GM18498 (cell line): ENCODE data around the gene RAB22A.

Source experiments
- ATAC-seq: cut with Tn5 transposase; IDR thresholded peaks from one replicate; pipeline ENCODE4 v1.9.1; 2021; ENCODE audit warnings: mild to moderate bottlenecking, moderate library complexity; ENCODE audit not compliant: unreplicated experiment

Gene RAB22A

DNA sequence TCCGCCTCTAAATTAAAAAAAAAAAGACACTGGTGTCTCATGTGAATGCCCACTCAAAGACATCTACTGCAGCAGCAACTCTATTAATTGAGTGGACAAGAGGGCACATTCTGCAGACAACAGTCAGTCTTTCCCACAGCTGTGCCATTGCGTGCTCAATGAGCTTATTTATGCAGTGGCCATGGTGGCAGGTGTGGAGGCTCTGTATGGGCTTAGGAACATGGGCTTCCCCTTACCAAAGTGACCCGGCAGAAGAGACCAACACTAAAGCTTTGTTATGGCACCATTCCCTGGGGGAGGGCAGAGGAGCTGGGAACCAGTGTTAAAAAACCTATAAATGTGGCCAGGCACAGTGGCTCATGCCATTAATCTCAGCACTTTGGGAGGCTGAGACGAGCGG, 75.3 kb downstream of the RAB22A start:
- ATAC-seq = no peak

GRCh38 chr20:58388028-58388601, 78.6 kb downstream of the RAB22A start:
- no peak for ATAC-seq

GRCh38 chr20:58388882-58389323, 79.4 kb downstream of the RAB22A start, which contains the start of gene VAPB:
Gene VAPB, plus strand, starts transcription at chr20:58389229. Its CDS starts 231 bp downstream, at chr20:58389460.
- ATAC-seq = peak; percentile 97

GRCh38 chr20:58389324-58389967, 79.9 kb downstream of the RAB22A start:
- peak; percentile 30 for ATAC-seq

- ATAC-seq = no peak
Observed at GRCh38 chr20:58389968-58390658, 80.6 kb downstream of the RAB22A start.

DNA sequence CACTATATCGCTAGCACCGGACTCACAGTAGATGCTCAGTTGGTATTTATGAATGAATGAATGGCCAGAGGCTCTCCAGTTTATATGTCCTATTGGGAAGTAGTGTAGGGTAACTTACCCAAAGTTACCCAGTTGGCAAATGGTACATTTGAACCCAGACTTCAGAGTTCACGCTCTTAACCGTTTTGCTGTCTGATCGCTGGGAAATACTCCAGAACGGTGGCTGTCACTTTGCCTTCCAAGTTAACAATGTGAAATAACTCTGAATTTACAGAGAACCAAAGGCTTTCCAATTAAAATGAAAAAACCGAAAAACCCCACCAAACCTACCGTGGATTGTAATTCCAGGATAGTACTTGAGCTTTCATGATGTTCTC, 81.1 kb downstream of the RAB22A start:
- ATAC-seq = no peak

- ATAC-seq = no peak
Observed at GRCh38 chr20:58392286-58392685, 82.8 kb downstream of the RAB22A start.

- no peak for ATAC-seq
Observed at GRCh38 chr20:58393299-58393698, 83.8 kb downstream of the RAB22A start.

DNA sequence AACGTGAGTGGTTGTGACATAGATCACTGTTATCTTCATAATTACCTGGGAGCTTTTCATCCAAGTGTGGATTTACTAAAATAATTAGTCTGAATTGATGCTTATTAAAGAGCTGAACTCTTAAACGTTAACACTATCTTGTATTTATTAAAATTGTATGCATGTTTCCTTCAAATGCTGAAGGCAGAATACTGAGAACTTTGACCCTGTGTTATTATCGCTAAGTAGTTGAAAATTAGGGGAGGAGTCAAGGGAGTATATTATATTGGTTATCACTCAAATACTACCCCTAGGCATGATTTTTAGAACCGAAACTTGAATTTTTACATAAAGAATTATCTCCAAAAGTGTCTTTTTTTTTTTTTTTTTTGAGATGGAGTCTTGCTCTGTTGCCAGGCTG, 85.3 kb downstream of the RAB22A start:
- no peak for ATAC-seq

DNA sequence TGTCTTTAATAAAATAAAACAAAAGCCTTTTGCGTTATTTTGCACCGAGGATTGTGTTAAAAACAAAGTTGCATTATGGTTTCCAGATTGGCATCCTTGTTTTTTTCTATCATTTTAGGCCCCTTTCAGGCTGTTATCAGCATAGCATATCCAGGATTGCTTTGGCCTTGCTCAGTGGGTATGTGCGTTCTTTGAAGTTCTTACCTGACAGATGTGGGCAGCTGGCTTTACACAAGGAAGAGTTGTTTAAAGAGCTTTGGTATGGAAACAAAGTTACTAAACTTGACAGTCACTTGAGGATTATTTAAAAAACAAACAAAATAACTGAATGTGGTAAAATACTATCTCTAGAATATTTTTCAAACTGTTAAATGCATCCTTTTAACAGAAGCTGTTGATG, 86.1 kb downstream of the RAB22A start:
- no peak for ATAC-seq

GRCh38 chr20:58397429-58397828, 87.9 kb downstream of the RAB22A start:
- no peak for ATAC-seq

GRCh38 chr20:58398254-58398653, 88.7 kb downstream of the RAB22A start:
- ATAC-seq = no peak

DNA sequence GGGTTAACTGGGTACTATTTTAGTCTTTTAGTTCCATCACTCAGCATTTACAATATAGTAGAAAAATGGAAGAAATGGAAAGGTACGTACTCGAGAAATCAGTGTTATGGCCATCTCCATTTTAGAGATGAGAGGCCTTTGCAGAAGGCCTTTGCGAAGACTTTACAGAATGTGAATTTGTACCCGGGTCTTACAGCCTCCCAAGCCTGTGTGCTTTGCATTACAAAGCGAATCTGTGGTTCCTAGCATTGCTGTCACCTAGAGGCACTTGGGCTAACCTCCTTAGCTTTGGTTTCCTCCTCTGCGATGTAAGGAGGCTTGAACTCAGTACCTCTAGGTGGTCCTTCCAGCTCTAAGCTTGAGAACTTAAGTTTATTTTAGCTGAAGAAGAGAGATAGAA, 90.4 kb downstream of the RAB22A start:
- no peak for ATAC-seq

DNA sequence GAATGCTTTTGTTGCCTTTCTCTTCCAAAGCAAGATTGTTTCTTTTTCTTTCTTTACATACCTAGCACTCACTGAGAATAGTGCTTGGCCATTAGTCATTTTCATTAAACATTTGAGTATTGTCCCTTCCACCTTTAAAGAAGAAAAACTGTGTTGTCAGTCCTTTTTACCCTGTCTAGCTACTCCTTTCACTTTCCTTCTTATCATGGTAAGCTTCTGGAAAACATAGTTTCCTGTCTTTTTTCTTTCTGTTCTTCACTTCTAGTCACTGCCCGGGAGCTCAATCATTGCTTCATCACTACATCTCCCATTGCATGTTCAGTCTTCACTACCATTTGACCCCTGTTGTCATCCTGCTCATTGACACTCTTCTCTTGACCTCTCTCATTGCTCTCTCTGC, 91.6 kb downstream of the RAB22A start:
- ATAC-seq = no peak

- no peak for ATAC-seq
Observed at GRCh38 chr20:58402305-58402704, 92.8 kb downstream of the RAB22A start.

GRCh38 chr20:58402827-58403226, 93.3 kb downstream of the RAB22A start:
- peak; percentile 82 for ATAC-seq

- ATAC-seq = peak; percentile 27
Observed at GRCh38 chr20:58403272-58403671, 93.8 kb downstream of the RAB22A start.

- ATAC-seq = no peak
Observed at GRCh38 chr20:58405504-58406291, 96.2 kb downstream of the RAB22A start.

DNA sequence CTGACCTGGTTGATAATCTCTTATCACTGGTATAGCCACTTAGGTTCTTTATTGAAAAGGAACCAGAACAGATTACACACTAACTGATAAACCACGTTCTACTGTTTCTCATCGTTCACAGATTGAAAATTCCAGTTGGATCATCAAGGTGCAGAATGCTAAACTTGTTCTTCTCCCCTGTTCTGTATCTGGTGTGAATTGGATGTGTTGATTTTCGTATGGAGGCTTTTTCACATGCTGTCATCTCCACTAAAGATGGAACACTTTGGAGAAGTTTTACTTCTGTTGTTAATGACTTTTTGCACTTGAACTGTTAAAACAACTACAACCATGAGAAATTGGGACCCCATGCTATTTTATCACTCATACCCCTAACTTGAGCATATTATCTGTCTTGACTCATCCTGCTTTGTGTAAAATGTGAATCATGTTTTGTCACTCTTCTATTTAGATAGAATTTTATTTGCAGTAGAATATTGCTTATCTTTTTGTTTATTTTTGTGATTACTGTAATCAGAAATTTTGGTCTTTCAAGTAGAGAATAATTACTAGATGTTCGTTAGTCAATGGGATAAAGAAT, 97.0 kb downstream of the RAB22A start:
- ATAC-seq = no peak

DNA sequence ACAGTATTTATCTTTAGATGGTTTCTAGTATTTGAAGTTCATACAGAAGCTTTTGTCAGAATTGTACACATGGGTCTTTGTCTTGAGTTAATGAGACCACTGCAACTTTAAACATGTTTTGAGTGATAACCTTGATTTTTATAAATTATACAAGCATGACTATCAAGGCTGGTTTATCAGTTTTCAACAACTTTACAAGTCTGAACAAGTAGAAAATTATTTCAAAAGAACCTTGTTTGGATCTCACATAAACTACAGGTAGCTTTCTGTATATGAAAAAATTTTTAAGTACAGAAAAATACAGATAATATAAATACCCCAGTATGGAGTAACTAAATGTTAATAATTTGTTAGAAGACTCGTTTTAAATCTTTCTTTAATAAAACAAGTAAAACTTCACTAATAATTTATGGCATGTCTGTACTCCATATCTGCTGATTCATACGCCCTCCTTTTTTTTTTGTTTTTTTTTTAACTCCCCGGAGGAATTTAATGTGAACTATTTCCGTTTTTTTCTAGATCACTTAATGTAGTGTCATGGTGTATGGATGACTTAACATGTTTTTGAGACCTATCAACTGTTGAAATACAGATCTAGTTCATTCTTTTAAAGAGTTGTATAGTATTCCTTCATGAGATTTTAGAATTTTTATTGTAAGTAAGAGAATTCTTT, 97.8 kb downstream of the RAB22A start:
- ATAC-seq = no peak
